Upper lobe of left lung (tissue), 6 donors: Measurements from ENCODE around the gene ELN. TPM values are rescaled to one million over a fixed set of nuclear protein-coding genes. Genes with fewer than 3 reads are reported as not detected.
A peak's percentile ranks its signal among the peaks of the same experiment; 100 is the strongest.

ENCODE experiments used
- ATAC-seq, 2 donors: fragments of 200-7000 bp; cut with Tn5 transposase; one replicate each; pipeline ENCODE4 v1.9.1; 2022; ENCODE audit warnings: mild to moderate bottlenecking in 2 of 2, moderate library complexity in 2 of 2; ENCODE audit not compliant: low FRiP score in 2 of 2
- DNase-seq, 2 donors: peaks; one replicate each; pipeline ENCODE4 v3.0.0-alpha.2; 2019 to 2020
- H3K27ac ChIP-seq, 4 donors: fragments of 200-600 bp; sonication (generic); one replicate each; pipeline ENCODE4 v1.5.1; 2016 to 2019
- H3K27me3 ChIP-seq, 4 donors: fragments of 200-600 bp; sonication (generic); one replicate each; pipeline ENCODE4 v1.5.1; 2017 to 2019
- H3K36me3 ChIP-seq, 4 donors: fragments of 200-600 bp; sonication (generic); one replicate each; pipeline ENCODE4 v1.5.1; 2016 to 2019
- H3K4me1 ChIP-seq, 4 donors: fragments of 200-600 bp; sonication (generic); one replicate each; pipeline ENCODE4 v1.5.1; 2018 to 2019
- H3K4me3 ChIP-seq, 4 donors: fragments of 200-600 bp; sonication (generic); one replicate each; pipeline ENCODE4 v1.5.1; 2017 to 2019; ENCODE audit warnings: mild to moderate bottlenecking in 2 of 4, moderate library complexity in 1 of 4
- H3K9me3 ChIP-seq, 4 donors: fragments of 200-600 bp; sonication (generic); one replicate each; pipeline ENCODE4 v1.5.1; 2018 to 2019
- CTCF ChIP-seq, 6 experiments: fragments of 450-650 bp in 4 of 6; fragments of 200-600 bp in 2 of 6; sonication (generic) in 2 of 6; IDR thresholded peaks; one replicate each; pipeline ENCODE4 v1.5.1; 2016 to 2019; ENCODE audit warnings: antibody characterized with exemption in 6 of 6
- EP300 ChIP-seq, 4 donors: sonication (generic); formaldehyde crosslinking; IDR thresholded peaks; one replicate each; pipeline ENCODE4 v1.5.1; 2017; ENCODE audit warnings: antibody characterized with exemption in 4 of 4, control low read depth in 2 of 4
- POLR2A ChIP-seq, 4 donors: fragments of 450-650 bp; IDR thresholded peaks; one replicate each; pipeline ENCODE4 v1.5.1; 2016 to 2017; ENCODE audit warnings: antibody characterized with exemption in 4 of 4, mild to moderate bottlenecking in 2 of 4
- POLR2AphosphoS5 ChIP-seq, 2 donors: sonication (generic); formaldehyde crosslinking; IDR thresholded peaks; one replicate each; pipeline ENCODE4 v1.5.1; 2017; ENCODE audit warnings: antibody characterized with exemption in 2 of 2
- WGBS, 2 donors: methylation state at CpG; one replicate each; pipeline ENCODE4 v1.1.5; 2017 to 2018; 5-methylcytosine and 5-hydroxymethylcytosine counted together
- total RNA-seq, 6 donors: library from RNA; depleted of rRNA in 4 of 6; stranded (reverse); fragments of >200 nt in 4 of 6; gene quantifications; one replicate each; pipeline versions ENCODE4 v1.1.0 to v1.2.1, GENCODE V29; 2016 to 2021
- donor health status: DM: no; HTN: no; CAD: no; lungs with moderate emphysema.
- donor health status: DM: no; HTN: yes; CAD: no; lungs with severe emphysema.

ELN gene
- total RNA-seq, 6 donors from 2014 or later, result 24.4 to 582 (median 229) TPM

- H3K27ac ChIP-seq, result no peak overlapping the region
- H3K9me3 ChIP-seq, result no peaks in the 10 kb centered on the region
- DNase-seq, result no peak
- H3K4me3 ChIP-seq, result no peak overlapping the region
- H3K4me1 ChIP-seq, result no peaks in the 10 kb centered on the region
- no peak for TF ChIP-seq POLR2AphosphoS5 (IDR thresholded peaks at IDR 0.05)
- TF ChIP-seq CTCF (IDR thresholded peaks at IDR 0.05), result no peak
- TF ChIP-seq EP300 (IDR thresholded peaks at IDR 0.05), result no peak
- TF ChIP-seq POLR2A (IDR thresholded peaks at IDR 0.05), result no peak
- ATAC-seq, result no peak
- 75 to 78% methylated on average over 11 of the region's 11 CpGs for WGBS, 2 donors
- no peaks in the 10 kb centered on the region for H3K36me3 ChIP-seq
- H3K27me3 ChIP-seq, result no peaks in the 10 kb centered on the region
Measured at GRCh38 chr7:74069790-74070618, 42.0 kb downstream of the ELN start.

- no peaks in the 10 kb centered on the region for H3K36me3 ChIP-seq
- ATAC-seq (peak in 1 of 2 donors; percentile 38), DNase-seq (peak in 1 of 2 donors; percentile 32)
- H3K4me3 ChIP-seq, result no peak overlapping the region
- 70 to 80% methylated on average over 6 of the region's 6 CpGs for WGBS, 2 donors
- no peak overlapping the region for H3K27ac ChIP-seq
- H3K4me1 ChIP-seq, result no peaks in the 10 kb centered on the region
- TF ChIP-seq POLR2A (IDR thresholded peaks at IDR 0.05) (no peak), POLR2AphosphoS5 (IDR thresholded peaks at IDR 0.05) (no peak), EP300 (IDR thresholded peaks at IDR 0.05) (no peak), CTCF (IDR thresholded peaks at IDR 0.05) (no peak)
- no peaks in the 10 kb centered on the region for H3K27me3 ChIP-seq
- H3K9me3 ChIP-seq, result no peaks in the 10 kb centered on the region
Measured at GRCh38 chr7:74070619-74070921, 42.6 kb downstream of the ELN start.

GRCh38 chr7:74071121-74071520 lies 43.1 kb downstream of the ELN start:
- TF ChIP-seq EP300 (IDR thresholded peaks at IDR 0.05) (no peak), POLR2AphosphoS5 (IDR thresholded peaks at IDR 0.05) (no peak), CTCF (IDR thresholded peaks at IDR 0.05) (no peak), POLR2A (IDR thresholded peaks at IDR 0.05) (no peak)
- no peak overlapping the region for H3K27ac ChIP-seq
- H3K27me3 ChIP-seq, result no peaks in the 10 kb centered on the region
- 92 to 94% methylated on average over 3 of the region's 3 CpGs for WGBS, 2 donors
- DNase-seq (no peak), ATAC-seq (no peak)
- no peaks in the 10 kb centered on the region for H3K4me1 ChIP-seq
- no peaks in the 10 kb centered on the region for H3K36me3 ChIP-seq
- H3K9me3 ChIP-seq, result no peaks in the 10 kb centered on the region
- H3K4me3 ChIP-seq, result no peak overlapping the region

GRCh38 chr7:74074770-74075169 lies 46.8 kb downstream of the ELN start:
- H3K4me1 ChIP-seq, result no peaks in the 10 kb centered on the region
- no peaks in the 10 kb centered on the region for H3K9me3 ChIP-seq
- no peak for DNase-seq
- H3K4me3 ChIP-seq, result no peak overlapping the region
- H3K27ac ChIP-seq, result no peak overlapping the region
- no peak for ATAC-seq
- WGBS, 2 donors, result 92 to 97% methylated on average over 1 of the region's 1 CpG
- H3K27me3 ChIP-seq, result no peaks in the 10 kb centered on the region
- no peak for TF ChIP-seq EP300 (IDR thresholded peaks at IDR 0.05)
- no peak for TF ChIP-seq CTCF (IDR thresholded peaks at IDR 0.05)
- TF ChIP-seq POLR2AphosphoS5 (IDR thresholded peaks at IDR 0.05), result no peak
- no peaks in the 10 kb centered on the region for H3K36me3 ChIP-seq

- 96 to 100% methylated on average over 2 of the region's 2 CpGs for WGBS, 2 donors
- no peak overlapping the region for H3K27ac ChIP-seq
- H3K27me3 ChIP-seq, result no peaks in the 10 kb centered on the region
- DNase-seq (no peak), ATAC-seq (no peak)
- TF ChIP-seq POLR2A (IDR thresholded peaks at IDR 0.05), result no peak
- TF ChIP-seq POLR2AphosphoS5 (IDR thresholded peaks at IDR 0.05), result no peak
- no peak for TF ChIP-seq EP300 (IDR thresholded peaks at IDR 0.05)
- no peak overlapping the region for H3K4me3 ChIP-seq
- H3K36me3 ChIP-seq, result no peaks in the 10 kb centered on the region
- H3K4me1 ChIP-seq, result peaks cover 4 to 8% (median 6%) of the 10 kb centered on the region in 4 donors
- no peaks in the 10 kb centered on the region for H3K9me3 ChIP-seq
Measured at GRCh38 chr7:74078461-74078860, 50.5 kb downstream of the ELN start.
